ENCODE results near the gene UNC45A. TPM values are rescaled to one million over a fixed set of nuclear protein-coding genes. Genes with fewer than 3 reads are reported as not detected.

UNC45A gene
- total and polyA plus RNA-seq, 2 of the 13 experiments (the other 11 are each of a cell fraction or from before 2014, with no cell fraction given) = 33.8 to 39.7 TPM

- TF ChIP-seq ZBTB39 (CRISPR knock-in tag; IDR thresholded peaks at IDR 0.05) (no peak), TFDP2 (CRISPR knock-in tag; IDR thresholded peaks at IDR 0.05) (peak; percentile 98), RORA (CRISPR knock-in tag; IDR thresholded peaks at IDR 0.05) (no peak), MBD4 (IDR thresholded peaks at IDR 0.05; ENCODE audit: borderline replicate concordance, low read length) (no peak), ZNF589 (CRISPR knock-in tag; conservative IDR thresholded peaks at IDR 0.05) (peak; percentile 68; the same call in 1 of the 2 replicates), ZNF512 (CRISPR knock-in tag; IDR thresholded peaks at IDR 0.05) (no peak), RFX3 (CRISPR knock-in tag; IDR thresholded peaks at IDR 0.05) (no peak), CSRNP1 (CRISPR knock-in tag; IDR thresholded peaks at IDR 0.05) (peak; percentile 95), CSRNP2 (CRISPR knock-in tag; conservative IDR thresholded peaks at IDR 0.05; ENCODE audit: low read depth) (no peak), KAT2B (IDR thresholded peaks at IDR 0.05; ENCODE audit: borderline replicate concordance, low read depth, low read length) (no peak), ZNF335 (CRISPR knock-in tag; IDR thresholded peaks at IDR 0.05) (no peak; the same call in none of the 2 replicates), SALL1 (CRISPR knock-in tag; IDR thresholded peaks at IDR 0.05) (peak; percentile 68; the same call in 1 of the 2 replicates), DNMT3B (CRISPR knock-in tag; conservative IDR thresholded peaks at IDR 0.05) (0 out of 2 replicates have a peak, but pooled peaks have one; percentile 24), SRSF9 (IDR thresholded peaks at IDR 0.05; ENCODE audit: borderline replicate concordance, insufficient read depth, low read depth, low read length, poor library complexity, severe bottlenecking) (no peak), NR0B2 (CRISPR knock-in tag; IDR thresholded peaks at IDR 0.05) (peak; percentile 77), POLR2AphosphoS5 (IDR thresholded peaks at IDR 0.05; ENCODE audit: low read depth, low read length) (peak; percentile 84), ZSCAN25 (CRISPR knock-in tag; IDR thresholded peaks at IDR 0.05) (no peak; the same call in 1 of the 2 replicates), MAZ (IDR thresholded peaks at IDR 0.05; ENCODE audit: borderline replicate concordance, low read depth, low read length) (peak; percentile 68; the same call in 1 of the 2 replicates), MAZ (CRISPR knock-in tag; IDR thresholded peaks at IDR 0.05; ENCODE audit: low read depth) (0 out of 2 replicates have a peak, but pooled peaks have one; percentile 43)
These were observed 19.9 kb downstream of the UNC45A start, which contains the start of gene RCCD1 (continued) for GRCh38 chr15:90954712-90955623.

All from HepG2 (cell line).